DMS153 treated with DMSO at 0.1 percent for 48 hours (cell line): ENCODE measurements around the gene MAST4.
"Not testable (repeated sequence)": the region's sequence is repeated elsewhere in the genome, so short reads cannot be mapped to it uniquely, and the experiment has no call there.

Source experiments
- DNase-seq: peaks from one replicate; lab custom pipeline; 2025; ENCODE audit not compliant: unreplicated experiment; lab: John Stamatoyannopoulos, UW

Gene MAST4

GRCh38 chr5:66741394-66741793 is 145.2 kb downstream of the MAST4 start:
- no peak for DNase-seq

DNA sequence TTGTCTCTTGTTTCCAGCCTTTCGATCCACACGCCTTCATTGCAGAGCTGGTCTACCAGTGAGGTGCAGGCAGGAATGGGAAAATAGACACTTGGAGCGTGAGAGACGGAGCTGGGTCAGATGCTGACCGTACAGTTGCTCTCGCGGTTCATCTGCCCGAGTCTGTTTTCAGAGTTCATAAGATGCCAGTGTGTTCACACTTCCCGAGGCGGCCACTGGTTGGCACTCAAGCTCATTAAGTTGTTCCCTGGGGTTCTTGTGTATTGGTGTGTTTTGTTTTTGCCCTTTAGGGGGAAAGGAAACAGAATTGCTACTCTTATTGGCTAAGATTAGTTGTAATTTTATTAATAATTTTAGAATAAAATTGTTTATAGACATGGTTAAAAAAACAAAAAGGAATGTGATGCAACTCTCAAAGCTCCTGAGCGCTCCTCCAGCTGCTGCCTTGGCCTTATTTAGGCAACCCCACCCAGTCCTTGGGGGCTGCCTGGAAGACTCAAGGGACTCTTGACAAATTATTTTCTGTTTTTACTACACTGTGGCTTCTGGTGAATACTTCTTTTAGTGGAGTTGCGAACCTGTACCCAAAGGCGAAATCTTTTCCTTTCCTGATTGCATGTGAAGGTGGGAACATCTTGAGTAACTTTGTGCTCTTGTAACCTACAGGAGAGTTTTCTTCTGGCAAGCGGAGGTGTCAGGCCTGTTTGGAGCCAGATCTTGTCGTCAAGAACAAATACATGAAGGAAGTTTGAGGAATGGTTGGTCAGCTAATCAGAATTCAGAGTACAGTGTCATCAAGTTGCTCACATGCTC is 146.1 kb downstream of the MAST4 start:
- no peak for DNase-seq

GRCh38 chr5:66742896-66743247 is 146.7 kb downstream of the MAST4 start:
- DNase-seq = no peak

GRCh38 chr5:66743344-66743743 is 147.2 kb downstream of the MAST4 start:
- DNase-seq = no peak

DNA sequence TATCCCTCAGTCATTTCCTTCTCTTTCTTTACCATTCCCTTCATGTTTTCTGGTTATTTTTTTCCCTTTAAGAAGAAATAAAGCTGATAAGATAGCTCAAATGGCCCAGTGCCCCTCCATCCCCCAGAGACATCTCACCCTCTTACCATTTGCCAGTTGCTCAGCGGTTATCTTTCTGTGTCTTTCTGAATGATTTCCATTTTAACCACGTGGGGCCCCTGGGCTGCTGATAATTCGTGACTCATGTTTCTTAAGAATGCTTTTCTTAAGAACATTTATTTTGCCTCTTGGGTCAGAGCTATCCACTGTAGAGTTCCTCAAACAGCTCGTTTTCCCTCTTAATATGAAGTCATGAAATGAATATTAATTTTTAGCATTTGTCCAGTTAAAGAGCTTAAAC is 147.8 kb downstream of the MAST4 start:
- no peak for DNase-seq

- DNase-seq = no peak
These were observed 149.1 kb downstream of the MAST4 start for GRCh38 chr5:66745297-66745696.

- DNase-seq = no peak
These were observed 151.4 kb downstream of the MAST4 start for GRCh38 chr5:66747607-66748006.

DNA sequence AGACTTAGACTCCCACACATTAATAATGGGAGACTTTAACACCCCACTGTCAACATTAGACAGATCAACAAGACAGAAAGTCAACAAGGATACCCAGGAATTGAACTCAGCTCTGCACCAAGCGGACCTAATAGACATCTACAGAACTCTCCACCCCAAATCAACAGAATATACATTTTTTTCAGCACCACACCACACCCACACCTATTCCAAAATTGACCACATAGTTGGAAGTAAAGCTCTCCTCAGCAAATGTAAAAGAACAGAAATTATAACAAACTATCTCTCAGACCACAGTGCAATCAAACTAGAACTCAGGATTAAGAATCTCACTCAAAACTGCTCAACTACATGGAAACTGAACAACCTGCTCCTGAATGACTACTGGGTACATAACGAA is 156.5 kb downstream of the MAST4 start:
- not testable (repeated sequence) for DNase-seq

DNA sequence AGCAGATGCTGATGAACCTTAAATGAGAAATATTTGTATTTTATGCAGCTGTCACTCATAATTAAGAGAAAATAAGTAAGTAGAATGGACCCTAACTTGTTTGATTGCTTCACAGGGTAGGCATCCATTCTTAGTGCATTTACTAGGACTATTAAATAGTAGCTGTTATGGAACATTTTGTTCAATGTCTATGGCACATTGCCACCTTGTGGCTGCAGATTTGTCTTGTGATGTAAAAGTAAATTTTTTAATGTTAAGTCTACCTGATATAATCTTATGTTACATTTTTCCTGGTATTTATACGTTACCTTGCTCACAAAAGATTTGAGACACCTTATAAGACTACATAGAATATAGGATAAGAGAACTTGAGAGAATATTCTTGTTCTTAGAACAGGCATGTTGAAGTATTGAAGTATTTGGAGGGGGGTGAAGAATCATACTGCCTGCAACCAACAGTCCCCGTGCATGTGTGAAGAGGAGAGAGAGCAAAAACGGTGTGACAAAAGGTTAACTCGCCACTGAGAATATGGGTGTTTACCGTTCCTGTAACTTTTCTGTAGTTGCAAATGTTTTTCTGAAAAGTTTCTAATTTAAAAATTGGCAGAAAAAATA is 161.1 kb downstream of the MAST4 start:
- peak; percentile 23 for DNase-seq

DNA sequence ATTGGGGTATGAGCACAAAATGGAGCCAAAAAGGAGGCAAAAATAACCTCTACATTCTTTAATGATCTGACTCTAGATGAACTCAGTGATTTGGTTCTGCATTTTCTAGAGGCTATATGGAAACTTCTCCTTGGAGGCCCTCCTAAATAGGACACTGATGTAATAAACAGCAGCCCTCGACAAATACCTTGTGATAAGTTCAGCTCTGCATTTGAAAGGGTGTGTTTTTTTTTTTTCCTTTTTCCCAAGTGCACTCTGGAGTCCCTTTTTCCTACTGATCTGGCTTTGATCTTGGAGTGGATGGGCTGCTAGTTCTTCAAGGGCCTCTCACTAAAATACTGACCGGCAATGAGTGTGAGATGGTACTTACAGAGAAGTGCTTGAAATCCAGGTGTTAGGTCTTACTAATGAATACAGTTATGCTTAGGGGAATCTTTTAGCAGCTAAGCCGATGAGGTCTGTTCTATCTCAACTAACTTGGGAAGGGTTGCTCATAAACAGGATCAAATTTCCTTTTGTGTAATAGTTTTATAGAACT is 161.7 kb downstream of the MAST4 start:
- no peak for DNase-seq

DNA sequence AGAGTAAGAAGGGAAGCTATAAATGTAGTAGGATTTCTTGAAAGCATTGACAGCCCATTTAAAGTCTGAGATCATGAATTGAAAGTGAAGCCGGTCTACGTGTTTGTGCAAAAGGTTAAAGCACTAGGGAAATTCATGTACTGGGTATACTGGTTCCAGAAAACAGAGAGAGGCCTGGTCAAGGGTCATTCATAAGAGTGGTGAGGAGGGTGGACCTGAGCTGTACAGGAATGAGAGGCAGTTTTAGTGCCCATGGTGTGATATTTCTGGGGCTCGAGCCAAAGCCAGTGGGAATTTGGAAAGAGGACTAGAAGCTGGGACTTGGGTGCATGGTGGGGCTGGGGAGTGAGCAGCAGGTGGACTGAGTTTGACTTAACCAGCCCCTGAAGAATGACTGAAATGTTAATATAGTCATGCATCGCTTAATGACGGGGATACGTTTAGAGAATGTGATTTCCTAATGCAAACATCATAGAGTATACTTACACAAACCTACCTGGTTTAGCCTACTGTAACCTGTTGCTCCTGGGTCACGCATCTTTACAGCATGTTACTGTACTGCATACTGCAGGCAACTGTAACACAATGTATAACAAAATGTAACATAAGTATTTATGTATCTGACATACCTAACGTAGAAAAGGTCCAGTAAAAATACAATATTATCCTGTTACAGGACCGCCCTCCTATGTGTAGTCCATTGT is 173.0 kb downstream of the MAST4 start:
- no peak for DNase-seq

DNA sequence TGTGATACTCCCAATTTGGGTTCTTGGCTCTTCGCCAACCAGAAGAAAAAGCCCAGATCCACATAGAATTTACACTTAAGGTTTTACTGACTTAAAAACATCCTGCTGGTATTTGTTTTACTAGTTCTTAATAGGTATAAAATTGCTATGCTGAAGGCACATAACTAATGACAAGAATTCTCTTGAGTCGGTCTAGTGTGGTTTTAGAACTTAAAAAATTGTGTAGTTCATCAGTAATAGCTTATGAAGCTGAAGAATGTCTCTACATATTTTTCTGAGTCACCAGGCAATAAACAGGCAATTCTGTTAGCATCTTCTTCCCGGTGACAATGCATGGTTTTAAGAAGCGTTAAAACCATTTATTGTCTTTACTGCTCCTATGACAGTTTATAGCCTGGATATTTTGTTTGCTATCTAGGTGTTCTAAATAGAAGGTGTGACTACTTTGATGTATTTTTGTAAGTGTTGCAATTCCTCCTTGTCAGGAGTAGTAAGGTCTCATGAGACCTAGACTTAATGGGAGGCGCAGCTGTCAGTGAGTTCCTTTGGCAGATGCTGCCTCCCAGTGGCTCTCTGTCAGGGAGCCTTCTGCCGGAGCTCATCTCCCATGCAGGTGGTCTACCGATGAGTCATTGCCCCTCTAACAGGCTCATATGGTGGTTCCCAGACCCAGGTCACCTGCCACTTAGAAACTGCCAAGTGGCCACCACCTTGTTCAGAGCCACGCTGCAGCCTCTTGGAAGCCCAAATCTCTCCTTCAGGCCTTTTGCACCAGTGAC is 173.8 kb downstream of the MAST4 start:
- DNase-seq = no peak

DNA sequence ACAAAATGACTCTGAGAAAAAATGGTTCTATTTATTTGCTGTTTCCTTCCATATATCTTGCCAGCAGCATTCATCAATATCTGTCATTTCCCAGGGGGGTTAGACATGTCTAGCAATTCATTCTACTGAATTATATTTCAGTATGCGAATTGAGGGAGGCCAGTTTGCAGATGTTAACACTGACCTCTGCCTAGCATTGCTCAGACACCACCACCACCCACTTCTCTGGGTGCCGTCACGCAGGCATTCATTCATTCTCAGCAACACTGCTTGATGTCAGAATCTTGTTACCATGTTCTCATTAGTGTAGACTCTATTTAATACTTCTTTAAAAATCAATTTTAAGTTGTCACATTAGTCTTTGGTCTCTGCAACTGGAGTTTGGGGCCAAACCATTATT is 181.7 kb downstream of the MAST4 start:
- DNase-seq = no peak

GRCh38 chr5:66779528-66779927 is 183.3 kb downstream of the MAST4 start:
- DNase-seq = no peak

- no peak for DNase-seq
These were observed 192.4 kb downstream of the MAST4 start for GRCh38 chr5:66788556-66788955.

GRCh38 chr5:66789434-66789833 is 193.2 kb downstream of the MAST4 start:
- no peak for DNase-seq

- no peak for DNase-seq
These were observed 196.9 kb downstream of the MAST4 start for GRCh38 chr5:66793049-66793448.

DNA sequence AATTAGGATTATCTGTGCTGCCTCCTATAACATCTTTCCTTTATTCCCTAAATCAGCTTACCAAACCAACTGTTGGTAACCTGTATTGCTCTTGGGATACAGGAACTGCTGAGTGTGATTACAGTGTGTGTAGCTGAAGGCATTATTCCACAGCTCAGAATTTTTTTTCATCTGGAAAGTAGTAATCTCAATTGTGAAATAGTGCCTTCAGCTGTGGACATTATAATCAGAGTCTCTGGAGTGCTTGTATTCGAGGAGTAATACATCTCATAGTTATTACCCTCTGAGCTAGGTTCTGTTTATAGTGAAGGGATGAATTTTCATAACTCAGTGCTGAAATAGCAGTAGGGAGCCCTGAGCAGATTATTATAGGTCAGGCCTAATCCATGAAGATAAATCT is 199.5 kb downstream of the MAST4 start:
- no peak for DNase-seq

GRCh38 chr5:66796305-66797292 is 200.4 kb downstream of the MAST4 start:
- peak; percentile 29 for DNase-seq

DNA sequence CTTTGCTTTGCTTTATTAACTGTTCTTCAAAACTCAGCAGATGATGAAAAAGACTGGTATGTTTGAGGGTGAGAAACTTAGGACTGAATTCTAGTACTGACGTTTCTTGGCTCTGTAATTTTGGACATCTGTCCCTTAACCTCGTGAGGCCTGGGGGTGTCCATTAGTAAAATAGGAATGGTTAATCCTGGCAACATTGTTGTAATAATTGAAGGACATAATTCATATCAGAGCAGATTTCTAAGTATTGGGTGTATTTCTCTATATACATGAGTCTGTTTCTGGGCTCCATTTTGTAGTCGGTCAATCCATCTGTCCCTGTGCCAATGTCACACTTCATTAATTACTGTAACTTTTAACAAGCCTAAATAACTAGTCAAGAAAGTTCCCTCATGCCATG is 206.7 kb downstream of the MAST4 start:
- DNase-seq = no peak
